Right forelimb (tissue), 1 donor: ENCODE data around the gene DNAJB8.

Experiments
- DNase-seq: peaks from one replicate; pipeline ENCODE4 v3.0.0-alpha.2; 2018

The DNAJB8 gene

DNA sequence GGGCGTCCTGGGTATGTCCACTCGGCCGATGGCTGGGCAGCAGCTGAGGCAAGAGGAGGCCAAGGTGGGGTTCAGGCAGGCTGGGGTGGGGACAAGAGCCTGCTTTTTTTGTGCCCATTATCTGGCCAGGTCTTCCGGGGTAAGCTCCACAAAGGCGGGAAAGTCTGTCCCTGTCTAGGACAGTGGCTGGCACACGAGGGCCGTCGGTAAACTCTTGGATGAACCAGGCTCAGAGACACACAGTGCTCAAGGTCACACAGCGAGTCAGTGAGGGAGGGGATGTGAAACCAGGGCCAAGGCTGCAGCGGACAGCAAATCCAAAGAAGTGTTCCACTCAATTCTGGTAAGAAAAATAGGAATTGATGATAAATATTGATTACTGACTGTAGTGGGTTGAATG, 2.9 kb downstream of the DNAJB8 start:
- DNase-seq = no peak

DNA sequence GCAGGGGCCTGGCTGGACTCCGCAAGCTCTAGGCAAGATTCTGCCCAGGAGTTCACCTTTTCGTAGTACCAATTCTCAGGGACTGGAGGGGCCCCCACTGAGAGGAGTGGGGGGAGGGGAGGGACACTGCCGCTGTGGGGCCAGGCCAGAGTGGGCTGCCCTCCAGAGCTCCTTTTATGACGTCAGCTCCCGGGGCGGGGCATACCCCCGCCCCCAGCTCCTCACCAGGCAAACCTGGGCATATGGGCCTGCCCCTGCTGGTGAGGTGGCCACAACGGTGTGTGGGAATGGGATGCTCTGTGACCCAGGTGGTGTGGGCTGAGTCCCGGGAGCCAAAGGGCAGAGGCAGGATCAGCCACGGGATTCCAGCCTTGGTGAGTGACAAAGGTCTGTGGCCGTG, 3.3 kb downstream of the DNAJB8 start:
- DNase-seq = no peak

DNA sequence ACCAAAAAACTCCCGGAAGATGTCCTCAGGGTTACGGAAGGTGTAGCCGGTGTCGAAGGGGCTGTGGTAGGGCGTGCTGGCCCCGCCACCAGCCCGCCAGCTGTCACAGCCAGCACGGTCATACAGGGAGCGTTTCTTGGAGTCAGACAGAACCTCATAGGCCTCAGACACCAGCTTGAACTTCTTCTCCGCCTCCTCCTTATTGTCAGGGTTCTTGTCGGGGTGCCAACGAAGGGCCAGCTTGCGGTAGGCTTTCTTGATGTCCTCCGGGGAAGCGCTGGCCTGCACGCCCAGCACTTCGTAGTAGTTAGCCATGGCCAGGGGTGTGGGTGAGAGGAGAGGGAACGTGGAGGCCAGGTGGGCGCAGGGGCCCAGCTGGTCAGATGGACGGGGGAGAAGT, 3.8 kb downstream of the DNAJB8 start:
- no peak for DNase-seq

DNA sequence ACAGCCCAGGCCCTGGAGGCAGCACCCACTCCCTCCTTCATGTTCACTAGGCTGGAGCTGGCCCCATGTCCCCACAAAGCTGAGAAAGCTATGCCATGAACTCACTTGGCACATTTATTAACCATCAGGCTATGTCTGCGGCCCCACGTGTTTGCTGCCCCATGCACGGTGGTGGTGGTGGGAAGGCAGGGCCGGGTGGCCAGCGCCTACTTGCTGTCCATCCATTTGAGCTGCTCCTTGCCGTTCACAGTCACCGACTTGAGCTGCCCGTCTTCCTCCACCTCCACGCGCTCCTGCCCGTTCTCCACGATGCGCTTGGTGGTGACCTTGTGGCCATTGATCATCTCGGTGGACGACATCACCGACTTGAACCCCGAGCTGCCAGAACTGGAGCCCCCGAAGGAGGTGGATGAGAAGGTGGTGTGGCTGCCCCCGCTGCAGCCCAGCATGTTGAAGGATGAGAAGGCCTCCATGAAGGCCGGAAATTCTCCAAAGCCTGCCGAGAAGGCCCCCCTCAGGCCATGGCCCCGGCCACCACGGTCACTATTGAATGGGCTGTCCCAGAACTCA, 4.3 kb downstream of the DNAJB8 start:
- DNase-seq = no peak

DNA sequence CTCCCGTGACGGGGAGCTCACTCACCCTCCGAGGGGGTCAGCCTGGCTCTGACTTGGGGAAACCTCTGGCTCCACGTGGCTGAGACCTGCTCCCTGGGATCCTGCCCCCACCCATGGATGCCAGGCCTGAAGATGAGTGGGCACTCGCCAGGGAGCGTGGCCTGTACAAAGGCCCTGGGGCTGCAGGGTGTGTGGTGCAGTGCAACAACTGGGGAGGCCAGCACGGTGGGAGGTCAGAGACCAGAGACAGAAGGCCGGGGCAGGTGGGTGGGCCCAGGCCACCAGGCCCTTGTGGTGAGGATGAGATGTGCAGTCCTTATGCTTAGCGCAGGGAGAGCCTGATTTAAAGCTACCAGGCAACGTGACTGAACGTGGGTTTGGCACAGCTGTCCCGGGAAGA, 5.0 kb downstream of the DNAJB8 start:
- no peak for DNase-seq

GRCh38 chr3:128459461-128459820, 7.2 kb downstream of the DNAJB8 start:
- no peak for DNase-seq

GRCh38 chr3:128458746-128459460, 7.8 kb downstream of the DNAJB8 start:
- no peak for DNase-seq

GRCh38 chr3:128457937-128458336, 8.8 kb downstream of the DNAJB8 start:
- DNase-seq = no peak

- no peak for DNase-seq
These were observed 9.6 kb downstream of the DNAJB8 start for GRCh38 chr3:128456776-128457715.

GRCh38 chr3:128455786-128456748, 10.6 kb downstream of the DNAJB8 start:
- DNase-seq = no peak

GRCh38 chr3:128455116-128455515, 11.6 kb downstream of the DNAJB8 start:
- DNase-seq = no peak

GRCh38 chr3:128454310-128454618, 12.4 kb downstream of the DNAJB8 start:
- DNase-seq = no peak

DNA sequence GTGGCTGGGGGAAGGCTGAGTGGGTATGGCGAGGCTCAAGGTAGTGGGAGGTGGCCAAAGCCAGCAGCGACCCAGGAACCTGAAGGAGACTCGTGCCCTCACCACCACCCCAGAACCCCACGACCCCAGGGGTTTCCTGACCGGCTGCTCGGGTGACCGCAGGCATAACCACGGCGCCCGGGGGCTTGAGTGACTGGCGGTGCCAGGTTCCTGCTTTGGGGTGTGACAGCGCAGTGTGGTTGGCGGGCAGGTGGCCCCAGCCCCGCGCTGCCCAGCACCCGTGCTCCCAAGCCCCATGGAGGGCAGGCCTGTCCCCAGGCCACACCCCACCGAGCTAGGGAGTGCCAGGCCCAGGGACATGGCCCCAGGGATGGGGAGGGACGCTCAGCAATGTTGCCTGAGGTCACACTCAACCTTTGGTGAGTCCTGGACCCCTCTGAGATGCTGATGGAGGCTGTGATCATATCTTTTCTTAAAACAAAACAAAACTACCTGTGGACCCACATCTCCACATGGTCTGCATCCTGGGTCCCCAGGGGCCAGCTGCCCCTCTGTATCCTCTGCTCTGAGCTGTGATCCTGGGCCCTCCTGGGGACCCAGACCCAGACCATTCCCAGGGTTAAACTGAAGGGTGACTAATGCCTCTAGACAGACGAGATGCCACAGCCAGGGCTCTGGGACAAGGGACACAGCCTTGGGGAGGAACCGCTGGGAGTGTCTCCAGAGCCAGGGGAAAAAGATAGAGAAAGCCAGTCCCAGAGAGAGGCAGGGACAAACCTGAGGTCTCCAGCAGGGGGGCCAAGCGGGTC, 13.0 kb downstream of the DNAJB8 start:
- no peak for DNase-seq

DNA sequence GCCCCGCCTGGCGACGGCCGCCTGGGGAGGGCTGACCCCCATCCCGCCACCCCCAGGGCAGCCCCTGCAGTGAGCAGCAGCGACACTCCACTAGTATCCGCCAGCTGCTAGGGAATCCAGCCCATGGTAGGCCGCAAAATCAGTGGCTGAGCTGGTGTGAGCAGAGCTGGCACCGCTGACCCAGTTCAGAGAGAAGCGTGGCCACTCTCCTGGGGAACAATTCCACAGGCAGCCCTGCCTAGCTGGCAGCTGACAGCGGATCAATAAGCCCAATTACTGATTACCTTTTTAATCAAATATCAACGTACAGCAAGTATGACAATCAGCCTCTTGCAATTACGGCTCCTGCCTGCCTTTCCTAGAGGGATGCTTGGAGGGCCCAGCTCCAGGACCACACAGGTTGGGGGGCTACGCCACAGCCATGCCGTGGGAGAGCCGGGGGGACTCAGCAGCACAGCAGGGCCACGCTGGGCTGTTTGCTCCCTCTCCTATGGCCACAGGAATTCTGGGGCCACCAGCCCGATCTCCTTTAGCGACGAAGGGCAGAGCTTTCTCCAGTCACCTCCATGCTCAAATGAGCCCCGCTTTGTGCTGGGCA, 13.9 kb downstream of the DNAJB8 start:
- no peak for DNase-seq

DNA sequence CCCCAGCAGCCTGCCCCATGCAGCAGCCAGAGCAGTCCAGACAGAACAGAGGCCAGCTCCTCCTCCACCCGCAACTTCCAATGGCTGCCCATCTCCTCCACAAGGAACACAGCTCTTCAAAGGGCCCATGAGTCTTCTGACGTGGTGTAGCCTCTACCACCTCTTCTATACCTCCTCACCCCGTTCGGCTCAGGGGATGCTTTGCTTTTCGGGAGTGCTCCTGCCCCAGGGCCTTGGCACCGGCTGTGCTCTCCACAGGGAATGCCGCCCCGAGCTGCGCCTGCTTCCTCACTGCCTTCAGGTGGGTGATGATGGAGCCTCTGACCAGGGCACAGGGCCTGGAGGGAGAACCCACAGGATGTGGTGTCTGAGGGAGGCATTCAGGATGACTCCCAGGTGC, 14.6 kb downstream of the DNAJB8 start:
- DNase-seq = no peak

- no peak for DNase-seq
These were observed 17.5 kb downstream of the DNAJB8 start for GRCh38 chr3:128449111-128449638.

DNA sequence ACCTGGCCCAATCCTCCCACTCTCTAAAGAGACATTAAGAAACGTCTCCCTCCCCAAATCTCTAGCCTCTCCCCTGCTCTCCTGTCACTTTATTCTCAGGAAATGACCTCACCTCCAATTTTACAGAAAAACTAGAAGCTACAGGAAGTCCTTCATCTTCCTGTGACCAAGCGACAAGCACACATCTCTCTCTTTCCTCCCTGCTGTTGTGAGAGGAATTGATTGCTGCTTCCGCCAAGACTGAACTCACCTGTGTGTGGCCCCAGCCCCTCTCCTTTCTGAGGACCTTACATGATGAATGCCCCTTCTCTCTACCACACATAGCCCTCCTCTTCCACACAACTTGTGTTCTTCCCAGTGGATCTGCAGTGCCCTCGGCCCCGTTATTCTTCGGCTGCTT, 18.2 kb downstream of the DNAJB8 start:
- no peak for DNase-seq

- no peak for DNase-seq
These were observed 19.1 kb downstream of the DNAJB8 start for GRCh38 chr3:128447561-128448013.

- no peak for DNase-seq
These were observed 19.9 kb downstream of the DNAJB8 start for GRCh38 chr3:128446821-128447220.

DNA sequence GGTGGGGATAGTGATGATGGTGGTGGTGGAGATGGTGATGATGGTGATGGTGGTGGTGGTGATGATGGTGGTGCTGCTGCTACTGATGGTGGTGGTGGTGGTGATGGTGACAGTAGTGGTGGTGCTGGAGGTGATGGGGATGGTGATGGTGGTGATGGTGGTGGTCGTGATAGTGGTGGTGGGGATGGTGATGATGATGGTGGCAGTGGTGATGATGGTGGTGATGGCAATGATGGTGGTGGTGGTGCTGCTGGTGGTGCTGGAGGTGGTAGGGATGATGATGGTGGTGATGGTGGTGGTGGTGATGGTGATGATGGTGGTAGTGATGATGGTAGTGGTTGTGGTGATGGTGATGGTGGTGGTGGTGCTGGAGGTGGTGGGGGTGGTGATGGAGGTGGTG, 21.3 kb downstream of the DNAJB8 start:
- DNase-seq = no peak

DNA sequence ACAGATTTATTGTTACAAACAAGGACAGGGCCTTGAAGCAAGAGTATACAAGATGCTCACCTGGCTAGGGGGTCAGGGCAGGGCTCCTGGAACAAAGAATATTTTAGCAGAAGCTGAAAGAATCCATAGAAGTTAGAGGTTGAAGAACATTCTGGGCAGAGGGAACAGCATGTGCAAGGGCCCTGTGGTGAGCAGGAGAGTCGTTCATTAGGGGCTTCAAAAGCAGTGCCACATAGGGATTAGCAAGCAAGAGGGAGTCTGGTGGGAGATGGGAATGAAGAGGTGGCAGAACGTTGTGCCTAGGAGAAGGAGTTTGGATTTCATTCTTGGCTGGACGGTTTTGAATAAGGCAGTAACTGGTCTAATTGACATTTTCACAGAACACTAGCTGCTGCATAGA, 22.9 kb downstream of the DNAJB8 start:
- no peak for DNase-seq
